Esophagus squamous epithelium (tissue), 5 donors: ENCODE results near the gene LAMTOR2. TPM values are rescaled to one million over a fixed set of nuclear protein-coding genes. Genes with fewer than 3 reads are reported as not detected.
A peak's percentile ranks its signal among the peaks of the same experiment; 100 is the strongest.

ENCODE experiments used
- DNase-seq: peaks from one replicate; lab custom pipeline; 2025; lab: John Stamatoyannopoulos, UW
- H3K27ac ChIP-seq, 4 donors: fragments of 200-600 bp; sonication (generic); one replicate each; pipeline ENCODE4 v1.5.1; 2016 to 2019; ENCODE audit warnings: mild to moderate bottlenecking in 1 of 4
- H3K27me3 ChIP-seq, 4 donors: fragments of 200-600 bp; sonication (generic); 1 replicate in 3 of 4; 2 replicates in 1 of 4; pipeline versions ENCODE4 v1.5.1 to v1.6.0; 2017 to 2021; ENCODE audit warnings: antibody characterized with exemption in 1 of 4
- H3K36me3 ChIP-seq, 3 donors: fragments of 200-600 bp; sonication (generic); one replicate each; pipeline ENCODE4 v1.5.1; 2016 to 2019
- H3K4me1 ChIP-seq, 3 donors: fragments of 200-600 bp; sonication (generic); one replicate each; pipeline ENCODE4 v1.5.1; 2017 to 2019
- H3K4me3 ChIP-seq, 4 donors: fragments of 200-600 bp; sonication (generic); 1 replicate in 3 of 4; 2 replicates in 1 of 4; pipeline ENCODE4 v1.5.1; 2016 to 2019; ENCODE audit warnings: mild to moderate bottlenecking in 2 of 4, moderate library complexity in 1 of 4
- H3K9me3 ChIP-seq, 3 donors: fragments of 200-600 bp; sonication (generic); one replicate each; pipeline ENCODE4 v1.5.1; 2016 to 2019
- POLR2A ChIP-seq, 4 donors: fragments of 450-650 bp; IDR thresholded peaks; one replicate each; pipeline ENCODE4 v1.6.1; 2017; ENCODE audit warnings: antibody characterized with exemption in 4 of 4, mild to moderate bottlenecking in 4 of 4, moderate library complexity in 3 of 4
- WGBS, 2 donors: methylation state at CpG; one replicate each; pipeline ENCODE4 v1.1.5; 2018; 5-methylcytosine and 5-hydroxymethylcytosine counted together
- intact Hi-C: fragments of 100-400 bp; cut with DNase I; formaldehyde crosslinking; loops from one replicate; pipeline ENCODE4 v1.15.0; 2022
- total RNA-seq, 4 donors: library from RNA; depleted of rRNA; stranded (reverse); fragments of >200 nt; gene quantifications; one replicate each; pipeline ENCODE4 v1.1.0, GENCODE V29; 2016
- TF ChIP-seq, protein P1 (sequence below), 6 experiments: fragments of 450-650 bp in 4 of 6; fragments of 200-600 bp in 2 of 6; sonication (generic) in 2 of 6; IDR thresholded peaks; one replicate each; pipeline ENCODE4 v1.5.1; 2016 to 2019; ENCODE audit warnings: antibody characterized with exemption in 6 of 6, mild to moderate bottlenecking in 4 of 6, moderate library complexity in 4 of 6
- donor health status: DM: yes; HTN: yes; CAD: no.

LAMTOR2 gene
- total RNA-seq, 4 donors from 2014 or later, result 41.4 to 67.1 (median 53.3) TPM

GRCh38 chr1:156073740-156074139 lies 19.2 kb downstream of the LAMTOR2 start:
- peaks cover 0 to 18% (median 4%) of the 10 kb centered on the region in 3 donors for H3K4me1 ChIP-seq
- no peak overlapping the region for H3K4me3 ChIP-seq
- 54 to 61% methylated on average over 5 of the region's 5 CpGs for WGBS, 2 donors
- intact Hi-C loops, result no loop called here
- TF ChIP-seq, protein P1, sequence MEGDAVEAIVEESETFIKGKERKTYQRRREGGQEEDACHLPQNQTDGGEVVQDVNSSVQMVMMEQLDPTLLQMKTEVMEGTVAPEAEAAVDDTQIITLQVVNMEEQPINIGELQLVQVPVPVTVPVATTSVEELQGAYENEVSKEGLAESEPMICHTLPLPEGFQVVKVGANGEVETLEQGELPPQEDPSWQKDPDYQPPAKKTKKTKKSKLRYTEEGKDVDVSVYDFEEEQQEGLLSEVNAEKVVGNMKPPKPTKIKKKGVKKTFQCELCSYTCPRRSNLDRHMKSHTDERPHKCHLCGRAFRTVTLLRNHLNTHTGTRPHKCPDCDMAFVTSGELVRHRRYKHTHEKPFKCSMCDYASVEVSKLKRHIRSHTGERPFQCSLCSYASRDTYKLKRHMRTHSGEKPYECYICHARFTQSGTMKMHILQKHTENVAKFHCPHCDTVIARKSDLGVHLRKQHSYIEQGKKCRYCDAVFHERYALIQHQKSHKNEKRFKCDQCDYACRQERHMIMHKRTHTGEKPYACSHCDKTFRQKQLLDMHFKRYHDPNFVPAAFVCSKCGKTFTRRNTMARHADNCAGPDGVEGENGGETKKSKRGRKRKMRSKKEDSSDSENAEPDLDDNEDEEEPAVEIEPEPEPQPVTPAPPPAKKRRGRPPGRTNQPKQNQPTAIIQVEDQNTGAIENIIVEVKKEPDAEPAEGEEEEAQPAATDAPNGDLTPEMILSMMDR (IDR thresholded peaks at IDR 0.05), result no peak
- no peak for TF ChIP-seq POLR2A (IDR thresholded peaks at IDR 0.05)
- peaks cover 0 to 7% (median 0%) of the 10 kb centered on the region in 4 donors for H3K27me3 ChIP-seq
- DNase-seq, result no peak
- no peaks in the 10 kb centered on the region for H3K9me3 ChIP-seq
- no peak overlapping the region for H3K27ac ChIP-seq
- peaks cover 0 to 56% (median 0%) of the 10 kb centered on the region in 3 donors for H3K36me3 ChIP-seq

- WGBS, 2 donors, result 50% methylated on average over 1 of the region's 8 CpGs; no CpG with 5 or more reads in 1 of the 2 donors
- intact Hi-C loops, result no loop called here
- TF ChIP-seq, protein P1 (IDR thresholded peaks at IDR 0.05), result no peak
- TF ChIP-seq POLR2A (IDR thresholded peaks at IDR 0.05), result no peak
- no peaks in the 10 kb centered on the region for H3K9me3 ChIP-seq
- H3K4me1 ChIP-seq, result peaks cover 0 to 18% (median 4%) of the 10 kb centered on the region in 3 donors
- H3K27me3 ChIP-seq, result peaks cover 0 to 7% (median 0%) of the 10 kb centered on the region in 4 donors
- H3K4me3 ChIP-seq, result no peak overlapping the region
- no peak for DNase-seq
- H3K36me3 ChIP-seq, result peaks cover 0 to 47% (median 0%) of the 10 kb centered on the region in 3 donors
- H3K27ac ChIP-seq, result no peak overlapping the region
These were observed 20.1 kb downstream of the LAMTOR2 start for GRCh38 chr1:156074661-156075060.

DNA sequence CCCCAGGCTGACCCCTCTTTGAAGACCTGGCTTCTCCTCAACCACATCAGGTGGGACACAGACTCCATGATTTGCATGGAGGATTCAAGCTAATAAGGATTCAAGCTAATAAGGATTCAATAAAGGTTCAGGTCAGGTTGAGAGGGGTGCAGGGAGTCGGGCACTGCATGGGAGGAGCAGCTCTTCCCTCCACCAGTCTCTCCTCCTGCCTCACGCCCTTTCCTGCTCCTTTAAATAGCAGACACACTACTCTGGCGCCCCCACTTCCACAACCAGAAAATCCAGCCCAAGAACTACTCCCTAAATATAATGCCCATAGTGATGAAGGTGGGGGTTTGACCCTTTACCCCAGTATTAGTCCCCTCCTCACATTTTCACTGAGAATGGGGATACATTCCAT lies 20.6 kb downstream of the LAMTOR2 start:
- 47 to 51% methylated on average over 3 of the region's 3 CpGs for WGBS, 2 donors
- TF ChIP-seq, protein P1 (IDR thresholded peaks at IDR 0.05), result no peak
- no peak for DNase-seq
- Histone ChIP-seq H3K4me1 (peaks cover 0 to 18% (median 4%) of the 10 kb centered on the region in 3 donors), H3K9me3 (no peaks in the 10 kb centered on the region), H3K4me3 (no peak overlapping the region), H3K27ac (no peak overlapping the region), H3K27me3 (peaks cover 0 to 5% (median 0%) of the 10 kb centered on the region in 4 donors), H3K36me3 (peaks cover 0 to 42% (median 0%) of the 10 kb centered on the region in 3 donors)
- intact Hi-C loops, result no loop called here

GRCh38 chr1:156075775-156076204 lies 21.2 kb downstream of the LAMTOR2 start:
- Histone ChIP-seq H3K27me3 (peaks cover 0 to 2% (median 0%) of the 10 kb centered on the region in 4 donors), H3K9me3 (no peaks in the 10 kb centered on the region), H3K36me3 (peaks cover 0 to 36% (median 0%) of the 10 kb centered on the region in 3 donors), H3K27ac (peak overlapping the region in 1 of 4 donors; percentile 66), H3K4me1 (peaks cover 0 to 22% (median 4%) of the 10 kb centered on the region in 3 donors), H3K4me3 (peak overlapping the region in 2 of 4 donors; percentile 48 to 66)
- DNase-seq, result no peak
- TF ChIP-seq, protein P1 (IDR thresholded peaks at IDR 0.05), result no peak
- no peak for TF ChIP-seq POLR2A (IDR thresholded peaks at IDR 0.05)
- intact Hi-C loops, result no loop called here
- 57 to 59% methylated on average over 4 of the region's 4 CpGs for whole genome bisulfite sequencing, 2 donors

DNA sequence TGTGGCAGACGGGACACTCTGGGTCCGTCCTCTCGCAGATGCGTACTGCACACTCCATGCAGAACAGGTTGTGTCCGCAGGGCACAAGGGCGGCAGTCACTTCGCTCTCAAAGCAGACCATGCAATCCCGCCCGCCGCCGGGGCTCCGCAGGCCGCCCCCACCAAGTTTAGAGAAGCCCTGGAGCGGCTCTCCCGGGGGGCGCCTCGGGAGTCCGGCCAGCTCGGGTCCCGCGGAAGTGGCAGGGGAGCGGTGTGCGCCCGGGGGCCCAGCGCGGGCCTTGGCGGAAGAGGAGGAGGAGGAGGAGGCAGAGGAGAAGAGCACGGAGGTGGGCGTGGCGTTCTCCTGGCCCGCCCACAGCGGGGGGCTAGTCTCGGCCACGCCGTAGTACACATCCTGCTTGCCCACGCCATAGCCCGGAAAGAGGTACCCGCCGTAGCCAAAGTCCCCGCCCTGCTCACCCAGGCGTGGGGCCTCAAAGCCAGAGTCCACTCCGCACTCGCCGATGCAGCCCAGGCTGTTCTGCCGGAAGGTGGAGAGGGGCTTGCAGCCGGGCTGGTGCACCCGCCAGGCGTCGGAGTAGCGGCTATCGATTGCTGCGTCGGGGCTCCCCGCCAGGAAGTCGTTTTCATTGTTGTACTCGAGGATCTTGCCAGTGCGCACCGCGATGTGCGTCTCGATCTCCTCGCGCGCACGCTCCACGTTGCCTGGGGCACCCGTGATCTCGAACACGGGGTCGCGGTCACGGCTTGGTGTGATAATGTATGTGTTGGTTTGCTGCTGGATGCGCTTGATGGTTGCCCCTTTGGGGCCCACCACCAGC lies 22.2 kb downstream of the LAMTOR2 start:
- 42 to 85% methylated on average over 20 to 34 of the region's 73 CpGs for WGBS, 2 donors
- intact Hi-C loops, result no loop called here
- H3K27ac ChIP-seq, result peak overlapping the region in 3 of 4 donors; percentile 14 to 66 (median 63)
- peaks cover 0 to 8% (median 0%) of the 10 kb centered on the region in 4 donors for H3K27me3 ChIP-seq
- H3K36me3 ChIP-seq, result peaks cover 0 to 25% (median 0%) of the 10 kb centered on the region in 3 donors
- TF ChIP-seq, protein P1 (IDR thresholded peaks at IDR 0.05), result no peak
- TF ChIP-seq POLR2A (IDR thresholded peaks at IDR 0.05), result peak in 2 of 4 donors; percentile 17 to 23
- no peak for DNase-seq
- H3K4me1 ChIP-seq, result peaks cover 0 to 32% (median 7%) of the 10 kb centered on the region in 3 donors
- peak overlapping the region; percentile 15 to 66 (median 38) for H3K4me3 ChIP-seq
- no peaks in the 10 kb centered on the region for H3K9me3 ChIP-seq
